Skeletal muscle satellite cell (primary cell): ENCODE data around the gene CCDC38.
"Not testable (repeated sequence)": the region's sequence is repeated elsewhere in the genome, so short reads cannot be mapped to it uniquely, and the experiment has no call there.

Experiments
- H3K27me3 ChIP-seq: 2 replicates; pipeline ENCODE4 v1.7.0; 2013; ENCODE audit warnings: low read length; ENCODE audit not compliant: control insufficient read depth, insufficient read depth
- H3K36me3 ChIP-seq: 2 replicates; pipeline ENCODE4 v1.7.0; 2013; ENCODE audit warnings: mild to moderate bottlenecking, control low read depth, low read length; ENCODE audit not compliant: insufficient read depth
- H3K4me1 ChIP-seq: 2 replicates; pipeline ENCODE4 v1.7.0; 2013; ENCODE audit warnings: low read length; ENCODE audit not compliant: control insufficient read depth, insufficient read depth
- H3K4me2 ChIP-seq: 2 replicates; pipeline ENCODE4 v1.7.0; 2013; ENCODE audit warnings: mild to moderate bottlenecking, low read length
- H3K4me3 ChIP-seq: 2 replicates; pipeline ENCODE4 v1.7.0; 2013; ENCODE audit warnings: low read length
- H3K9ac ChIP-seq: 2 replicates; pipeline ENCODE4 v1.7.0; 2013; ENCODE audit warnings: mild to moderate bottlenecking, low read depth, low read length, moderate library complexity
- H3K9me3 ChIP-seq: replicated peaks from 2 replicates; pipeline ENCODE4 v1.7.0; 2013; ENCODE audit warnings: mild to moderate bottlenecking, control low read depth, low read length

CCDC38 gene

GRCh38 chr12:95977764-95978305 is 35.4 kb upstream of the CCDC38 start:
- Histone ChIP-seq H3K9me3 (no peaks in the 10 kb centered on the region), H3K4me2 (no peak overlapping the region), H3K36me3 (no peaks in the 10 kb centered on the region), H3K4me1 (no peaks in the 10 kb centered on the region), H3K4me3 (no peak overlapping the region), H3K9ac (no peak overlapping the region), H3K27me3 (no peaks in the 10 kb centered on the region)

- Histone ChIP-seq H3K9me3 (no peaks in the 10 kb centered on the region), H3K36me3 (no peaks in the 10 kb centered on the region), H3K27me3 (no peaks in the 10 kb centered on the region), H3K4me1 (no peaks in the 10 kb centered on the region), H3K4me3 (no peak overlapping the region), H3K9ac (no peak overlapping the region), H3K4me2 (no peak overlapping the region)
These were observed 34.0 kb upstream of the CCDC38 start for GRCh38 chr12:95976416-95976832.

GRCh38 chr12:95975491-95975890 is 33.1 kb upstream of the CCDC38 start:
- H3K4me2 ChIP-seq = no peak overlapping the region
- H3K36me3 ChIP-seq = no peaks in the 10 kb centered on the region
- H3K4me1 ChIP-seq = no peaks in the 10 kb centered on the region
- no peak overlapping the region for H3K4me3 ChIP-seq
- H3K9me3 ChIP-seq = no peaks in the 10 kb centered on the region
- H3K9ac ChIP-seq = no peak overlapping the region
- H3K27me3 ChIP-seq = no peaks in the 10 kb centered on the region

- Histone ChIP-seq H3K4me2 (no peak overlapping the region), H3K36me3 (no peaks in the 10 kb centered on the region), H3K4me3 (no peak overlapping the region), H3K9me3 (no peaks in the 10 kb centered on the region), H3K4me1 (no peaks in the 10 kb centered on the region), H3K27me3 (no peaks in the 10 kb centered on the region), H3K9ac (no peak overlapping the region)
These were observed 31.9 kb upstream of the CCDC38 start for GRCh38 chr12:95974358-95974757.

GRCh38 chr12:95972832-95973456 is 30.5 kb upstream of the CCDC38 start:
- H3K4me1 ChIP-seq = no peaks in the 10 kb centered on the region
- H3K27me3 ChIP-seq = no peaks in the 10 kb centered on the region
- H3K36me3 ChIP-seq = no peaks in the 10 kb centered on the region
- H3K4me3 ChIP-seq = no peak overlapping the region
- H3K4me2 ChIP-seq = no peak overlapping the region
- no peak overlapping the region for H3K9ac ChIP-seq
- no peaks in the 10 kb centered on the region for H3K9me3 ChIP-seq

GRCh38 chr12:95970905-95971304 is 28.5 kb upstream of the CCDC38 start:
- Histone ChIP-seq H3K4me1 (no peaks in the 10 kb centered on the region), H3K27me3 (no peaks in the 10 kb centered on the region), H3K9ac (no peak overlapping the region), H3K36me3 (no peaks in the 10 kb centered on the region), H3K4me2 (no peak overlapping the region), H3K9me3 (no peaks in the 10 kb centered on the region), H3K4me3 (no peak overlapping the region)

GRCh38 chr12:95969116-95969515 is 26.7 kb upstream of the CCDC38 start:
- H3K27me3 ChIP-seq, H3K4me3 ChIP-seq, H3K4me2 ChIP-seq, H3K9me3 ChIP-seq, H3K36me3 ChIP-seq, H3K4me1 ChIP-seq, H3K9ac ChIP-seq: not testable (repeated sequence)

- H3K36me3 ChIP-seq = no peaks in the 10 kb centered on the region
- peaks cover 5% of the 10 kb centered on the region for H3K27me3 ChIP-seq
- no peak overlapping the region for H3K4me2 ChIP-seq
- no peaks in the 10 kb centered on the region for H3K4me1 ChIP-seq
- H3K4me3 ChIP-seq = no peak overlapping the region
- H3K9me3 ChIP-seq = no peaks in the 10 kb centered on the region
- H3K9ac ChIP-seq = no peak overlapping the region
These were observed 24.9 kb upstream of the CCDC38 start for GRCh38 chr12:95967301-95967700.

- no peak overlapping the region for H3K4me3 ChIP-seq
- no peaks in the 10 kb centered on the region for H3K4me1 ChIP-seq
- H3K27me3 ChIP-seq = peaks cover 9% of the 10 kb centered on the region
- no peaks in the 10 kb centered on the region for H3K9me3 ChIP-seq
- no peak overlapping the region for H3K9ac ChIP-seq
- no peaks in the 10 kb centered on the region for H3K36me3 ChIP-seq
- H3K4me2 ChIP-seq = no peak overlapping the region
These were observed 24.0 kb upstream of the CCDC38 start for GRCh38 chr12:95966287-95966870.

GRCh38 chr12:95963096-95963495 is 20.7 kb upstream of the CCDC38 start:
- peaks cover 19% of the 10 kb centered on the region for H3K27me3 ChIP-seq
- H3K9ac ChIP-seq = no peak overlapping the region
- H3K4me1 ChIP-seq = no peaks in the 10 kb centered on the region
- no peaks in the 10 kb centered on the region for H3K36me3 ChIP-seq
- no peak overlapping the region for H3K4me2 ChIP-seq
- H3K4me3 ChIP-seq = no peak overlapping the region
- H3K9me3 ChIP-seq = no peaks in the 10 kb centered on the region

GRCh38 chr12:95962222-95962621 is 19.8 kb upstream of the CCDC38 start:
- Histone ChIP-seq H3K9ac (no peak overlapping the region), H3K4me1 (no peaks in the 10 kb centered on the region), H3K4me3 (no peak overlapping the region), H3K4me2 (no peak overlapping the region), H3K27me3 (peaks cover 19% of the 10 kb centered on the region), H3K36me3 (no peaks in the 10 kb centered on the region), H3K9me3 (no peaks in the 10 kb centered on the region)

- Histone ChIP-seq H3K4me2 (no peak overlapping the region), H3K9me3 (no peaks in the 10 kb centered on the region), H3K9ac (no peak overlapping the region), H3K4me1 (no peaks in the 10 kb centered on the region), H3K4me3 (no peak overlapping the region), H3K27me3 (peaks cover 19% of the 10 kb centered on the region), H3K36me3 (no peaks in the 10 kb centered on the region)
These were observed 17.8 kb upstream of the CCDC38 start for GRCh38 chr12:95960241-95960640.
